ENCODE data around the gene ADD3. TPM values are rescaled to one million over a fixed set of nuclear protein-coding genes. Genes with fewer than 3 reads are reported as not detected.

Gene ADD3
- total and polyA plus RNA-seq, 2 of the 13 experiments (the other 11 are each of a cell fraction or from before 2014, with no cell fraction given) = 44.7 to 57.5 TPM

- no peak for TF ChIP-seq HMGXB3 (CRISPR knock-in tag; IDR thresholded peaks at IDR 0.05; ENCODE audit: borderline replicate concordance)
- TF ChIP-seq AHR (CRISPR knock-in tag; IDR thresholded peaks at IDR 0.05) = no peak
- TF ChIP-seq PAWR (CRISPR knock-in tag; IDR thresholded peaks at IDR 0.05; ENCODE audit: borderline replicate concordance) = no peak
- TF ChIP-seq, protein P1, sequence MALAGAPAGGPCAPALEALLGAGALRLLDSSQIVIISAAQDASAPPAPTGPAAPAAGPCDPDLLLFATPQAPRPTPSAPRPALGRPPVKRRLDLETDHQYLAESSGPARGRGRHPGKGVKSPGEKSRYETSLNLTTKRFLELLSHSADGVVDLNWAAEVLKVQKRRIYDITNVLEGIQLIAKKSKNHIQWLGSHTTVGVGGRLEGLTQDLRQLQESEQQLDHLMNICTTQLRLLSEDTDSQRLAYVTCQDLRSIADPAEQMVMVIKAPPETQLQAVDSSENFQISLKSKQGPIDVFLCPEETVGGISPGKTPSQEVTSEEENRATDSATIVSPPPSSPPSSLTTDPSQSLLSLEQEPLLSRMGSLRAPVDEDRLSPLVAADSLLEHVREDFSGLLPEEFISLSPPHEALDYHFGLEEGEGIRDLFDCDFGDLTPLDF (CRISPR knock-in tag; IDR thresholded peaks at IDR 0.05) = no peak
- TF ChIP-seq TBL1XR1 (IDR thresholded peaks at IDR 0.05; ENCODE audit: borderline replicate concordance, low read length, partially characterized antibody) = peak; percentile 74
- TF ChIP-seq ZNF143 (CRISPR knock-in tag; IDR thresholded peaks at IDR 0.05) = no peak
- TF ChIP-seq GMEB1 (CRISPR knock-in tag; IDR thresholded peaks at IDR 0.05; ENCODE audit: borderline replicate concordance) = no peak
- TF ChIP-seq ZNF501 (CRISPR knock-in tag; IDR thresholded peaks at IDR 0.05) = no peak
- no peak for TF ChIP-seq ARNT (IDR thresholded peaks at IDR 0.05)
- TF ChIP-seq TEAD2 (CRISPR knock-in tag; IDR thresholded peaks at IDR 0.05) = no peak
- 0 out of 2 replicates have a peak, but pooled peaks have one; percentile 34 for TF ChIP-seq ZFP1 (CRISPR knock-in tag; IDR thresholded peaks at IDR 0.05)
- TF ChIP-seq CEBPG (CRISPR knock-in tag; IDR thresholded peaks at IDR 0.05) = peak; percentile 19; the same call in 1 of the 2 replicates
- peak; percentile 66; the same call in 1 of the 2 replicates for TF ChIP-seq HNF1A (IDR thresholded peaks at IDR 0.05; ENCODE audit: low read depth)
- TF ChIP-seq HNF1A (CRISPR knock-in tag; IDR thresholded peaks at IDR 0.05; ENCODE audit: borderline replicate concordance) = peak; percentile 76; the same call in 1 of the 2 replicates
- no peak for TF ChIP-seq ZFP36 (IDR thresholded peaks at IDR 0.05; ENCODE audit: borderline replicate concordance, low read depth, low read length, partially characterized antibody)
- TF ChIP-seq SMYD3 (CRISPR knock-in tag; IDR thresholded peaks at IDR 0.05) = no peak
- no peak for TF ChIP-seq SMARCC2 (IDR thresholded peaks at IDR 0.05)
- TF ChIP-seq ZNF446 (CRISPR knock-in tag; IDR thresholded peaks at IDR 0.05) = no peak
- TF ChIP-seq FOXO1 (CRISPR knock-in tag; IDR thresholded peaks at IDR 0.05) = no peak
- no peak for TF ChIP-seq KMT2B (CRISPR knock-in tag; IDR thresholded peaks at IDR 0.05)
These were observed 33.1 kb upstream of the ADD3 start (continued) for GRCh38 chr10:109974504-109975191.

All from HepG2 (cell line).